GM19463 (cell line): Measurements from ENCODE around the gene NOC2L.

Source experiments
- ATAC-seq: cut with Tn5 transposase; IDR thresholded peaks from one replicate; pipeline ENCODE4 v1.9.1; 2021; ENCODE audit warnings: mild to moderate bottlenecking, moderate library complexity; ENCODE audit not compliant: unreplicated experiment

The NOC2L gene

DNA sequence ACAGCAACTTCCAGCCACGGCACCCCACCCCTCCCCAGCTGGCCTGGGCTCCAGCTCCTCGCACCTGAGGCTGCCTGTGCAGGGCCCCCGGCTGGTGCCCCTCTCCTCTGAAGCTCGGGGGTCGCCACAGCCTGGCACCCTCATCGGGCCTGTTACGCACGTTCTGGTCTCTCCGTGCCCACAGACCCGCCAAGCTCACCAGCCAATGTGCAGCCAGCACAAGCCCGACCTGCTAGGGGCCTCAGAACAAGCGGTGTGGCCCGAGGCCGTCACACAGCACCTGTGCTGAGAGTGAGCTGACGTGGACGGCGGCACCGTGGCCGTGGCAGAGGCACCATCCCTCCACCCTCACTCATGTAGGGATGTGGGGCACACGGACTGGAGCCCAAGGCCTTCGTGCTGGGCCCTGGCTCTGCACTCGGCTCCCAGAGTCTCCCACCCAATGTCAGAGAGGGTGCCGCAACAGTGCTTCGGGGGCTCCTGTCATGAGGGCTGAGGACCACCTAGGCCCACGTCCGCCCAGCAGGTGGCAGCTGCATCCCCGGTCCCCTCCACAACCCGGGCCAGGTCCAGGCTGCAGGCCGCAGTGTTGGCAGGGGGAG is 39.7 kb downstream of the NOC2L start:
- ATAC-seq: no peak

- no peak for ATAC-seq
Measured at GRCh38 chr1:918843-919242, 40.2 kb downstream of the NOC2L start.

DNA sequence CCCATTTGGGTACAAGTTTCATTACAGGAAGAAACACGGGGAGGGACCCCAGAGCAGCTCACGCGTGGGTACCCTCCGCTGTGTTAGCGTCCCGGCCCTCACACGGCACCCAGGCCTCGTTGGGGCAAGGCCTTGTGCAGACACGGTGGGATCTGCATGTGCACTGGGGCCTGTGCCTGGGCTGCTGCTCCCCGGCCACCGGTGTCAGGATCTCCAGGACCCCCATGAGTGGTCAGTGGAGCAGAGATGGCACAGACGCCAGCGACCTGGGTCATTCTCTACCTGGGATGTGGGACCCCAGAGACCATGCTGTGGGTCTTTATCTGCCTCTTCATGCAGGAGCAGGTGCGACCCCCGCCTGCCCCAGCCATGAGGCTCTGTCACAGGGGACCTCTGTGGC is 40.7 kb downstream of the NOC2L start:
- ATAC-seq: no peak

GRCh38 chr1:917466-918091 is 41.5 kb downstream of the NOC2L start:
- ATAC-seq: no peak

DNA sequence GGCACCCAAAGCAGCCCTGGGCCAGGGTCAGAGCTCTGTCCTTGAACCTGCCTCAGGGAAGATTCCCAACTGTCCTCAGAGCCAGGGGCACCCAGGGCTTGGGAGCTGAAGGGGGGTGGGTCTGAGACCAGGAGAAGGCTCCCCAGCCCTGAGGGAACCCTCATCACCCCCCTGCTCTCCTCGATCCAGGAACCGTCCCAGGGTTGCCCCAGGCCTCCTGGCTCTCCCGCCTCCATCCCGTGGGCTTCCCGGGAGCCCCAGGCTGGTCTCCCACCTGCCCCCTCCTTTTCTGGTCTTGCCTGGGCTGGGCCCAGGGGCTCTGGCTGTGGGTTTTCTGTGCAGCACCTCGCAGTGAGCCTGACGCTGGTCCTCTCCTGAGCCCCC is 42.0 kb downstream of the NOC2L start:
- ATAC-seq: no peak

- ATAC-seq: no peak
Measured at GRCh38 chr1:916173-917075, 42.6 kb downstream of the NOC2L start.

- ATAC-seq: no peak
Measured at GRCh38 chr1:915295-916172, 43.5 kb downstream of the NOC2L start.

DNA sequence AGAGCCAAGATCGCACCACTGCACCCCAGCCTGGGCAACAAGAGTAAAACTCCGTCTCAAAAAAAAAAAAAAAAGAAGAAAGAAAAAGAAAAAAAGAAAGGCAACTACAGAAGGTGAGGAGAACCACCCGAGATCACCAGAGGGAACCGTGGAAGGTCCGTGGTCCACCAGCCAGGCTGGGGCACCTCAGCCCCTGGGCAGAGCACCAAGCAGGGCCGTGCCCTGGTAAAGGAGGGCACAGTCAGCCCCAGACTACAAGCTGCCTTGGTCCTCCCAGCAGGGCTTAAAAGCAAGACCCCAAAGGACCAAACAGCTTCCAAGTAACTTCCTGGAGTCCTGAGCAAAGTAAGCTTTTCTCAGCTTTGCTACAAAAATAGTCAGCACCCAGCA is 44.2 kb downstream of the NOC2L start:
- no peak for ATAC-seq

GRCh38 chr1:914131-914890 is 44.7 kb downstream of the NOC2L start:
- no peak for ATAC-seq

- ATAC-seq: no peak
Measured at GRCh38 chr1:913491-914130, 45.4 kb downstream of the NOC2L start.

- no peak for ATAC-seq
Measured at GRCh38 chr1:912740-913301, 46.2 kb downstream of the NOC2L start.

GRCh38 chr1:911875-912739 is 46.9 kb downstream of the NOC2L start:
- ATAC-seq: no peak

GRCh38 chr1:910881-911721 is 48.0 kb downstream of the NOC2L start:
- no peak for ATAC-seq

DNA sequence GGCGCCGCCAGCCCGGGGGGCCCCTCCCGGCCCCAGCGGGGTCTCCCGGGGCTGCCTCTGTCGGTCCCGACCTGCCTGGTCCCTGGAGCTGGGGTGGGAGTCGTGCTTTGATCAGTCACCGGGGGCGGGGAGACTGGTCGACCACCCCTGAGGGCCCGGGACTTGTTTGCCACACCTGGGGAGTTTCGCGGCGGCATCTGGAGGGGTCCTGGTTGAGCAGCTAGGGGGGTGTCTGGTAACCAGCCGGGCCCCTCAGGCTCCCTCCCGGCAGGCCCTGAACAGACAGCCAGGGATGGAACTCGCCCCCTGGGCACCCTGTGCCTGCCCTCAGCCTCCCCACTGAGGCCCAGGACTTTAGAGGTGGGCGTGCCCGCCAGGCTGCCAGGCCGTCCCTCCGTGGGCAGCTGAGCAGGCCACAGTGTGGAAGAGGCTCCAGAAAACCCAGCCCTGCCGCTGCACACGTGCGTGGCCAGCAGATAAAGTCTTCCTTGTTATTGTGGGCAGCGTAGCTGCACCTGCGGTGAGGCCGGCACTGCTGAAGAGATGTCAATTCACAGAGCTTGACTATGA is 48.7 kb downstream of the NOC2L start:
- ATAC-seq: no peak

- ATAC-seq: no peak
Measured at GRCh38 chr1:909861-910310, 49.2 kb downstream of the NOC2L start.

GRCh38 chr1:908661-909060 is 50.4 kb downstream of the NOC2L start:
- no peak for ATAC-seq
